Measurements from ENCODE around the gene PITPNM3.
A peak's percentile ranks its signal among the peaks of the same experiment; 100 is the strongest.

Gene PITPNM3

DNA sequence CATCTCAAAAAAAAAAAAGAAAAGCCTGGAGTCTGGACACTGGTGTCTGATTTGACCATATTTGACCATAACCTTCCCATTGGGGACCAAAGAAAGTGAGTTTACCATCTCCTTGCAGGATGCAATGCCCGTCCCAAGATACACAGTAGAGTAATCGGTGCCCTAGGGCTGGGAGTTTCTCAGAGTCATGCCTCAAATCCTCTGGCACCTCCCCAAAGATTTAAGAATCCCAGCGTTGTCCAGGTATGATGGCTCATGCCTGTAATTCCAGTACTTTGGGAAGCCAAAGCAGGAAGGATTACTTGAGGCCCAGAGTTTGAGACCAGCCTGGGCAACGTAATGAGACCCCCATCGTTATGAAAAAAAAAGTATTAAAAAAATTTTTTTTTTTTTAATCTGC, 5.0 kb downstream of the PITPNM3 start:
- no peak for DNase-seq

GRCh38 chr17:6549384-6550036, 6.8 kb downstream of the PITPNM3 start:
- no peak for DNase-seq

GRCh38 chr17:6548578-6549330, 7.6 kb downstream of the PITPNM3 start:
- no peak for DNase-seq

- DNase-seq, result peak; percentile 51
These were observed 8.3 kb downstream of the PITPNM3 start for GRCh38 chr17:6548034-6548433.

- no peak for DNase-seq
These were observed 9.0 kb downstream of the PITPNM3 start for GRCh38 chr17:6547336-6547735.

DNA sequence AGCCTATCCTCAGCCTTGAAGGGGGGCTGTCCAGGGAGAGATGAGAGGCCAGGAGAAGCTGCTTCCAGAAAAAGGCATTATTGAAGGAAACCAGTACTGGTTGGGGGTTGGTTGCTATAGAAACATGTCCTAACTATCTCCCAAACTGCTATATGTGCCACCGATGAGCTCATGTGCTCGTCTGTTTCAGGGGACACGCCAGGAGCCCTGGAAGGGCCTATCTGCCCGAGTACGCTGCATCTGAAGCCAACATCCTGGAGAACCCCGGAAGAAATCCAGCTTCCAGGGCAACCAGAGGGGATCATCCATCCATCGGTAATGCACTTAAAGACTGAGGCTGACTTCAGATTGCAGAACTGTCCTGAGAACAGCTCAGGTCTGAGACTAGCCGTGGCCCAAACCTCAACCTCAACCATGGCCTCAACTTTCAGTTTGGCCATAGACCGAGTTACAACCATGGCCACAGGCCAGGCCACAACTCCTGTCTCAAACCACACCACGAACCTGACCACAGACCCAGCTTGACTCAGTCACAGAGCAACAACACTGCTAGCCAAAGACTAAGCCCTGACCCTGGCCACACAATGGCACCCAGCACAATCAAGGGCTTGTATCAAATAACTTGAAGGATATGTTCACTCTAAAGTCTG, 10.2 kb downstream of the PITPNM3 start:
- DNase-seq, result no peak

DNA sequence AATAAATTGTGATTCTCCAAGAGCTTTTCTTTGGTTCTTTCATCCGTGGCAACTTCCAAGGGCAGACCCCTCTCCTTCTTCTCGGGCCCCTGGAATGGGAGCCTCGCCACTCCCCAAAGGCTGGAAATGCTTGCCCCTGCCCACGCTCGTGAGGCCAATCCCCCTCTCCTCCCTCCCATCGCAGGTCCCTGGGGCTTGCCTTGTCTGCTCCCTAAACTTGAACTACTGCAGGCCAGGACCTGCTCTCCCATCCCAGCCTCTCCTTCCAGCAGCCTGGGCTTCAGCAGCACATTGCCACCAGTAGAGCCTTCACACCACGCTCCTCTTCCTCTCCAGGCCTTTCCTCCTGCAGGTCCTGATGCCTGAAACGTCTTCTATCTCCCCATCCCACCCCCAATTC, 11.1 kb downstream of the PITPNM3 start:
- no peak for DNase-seq

DNA sequence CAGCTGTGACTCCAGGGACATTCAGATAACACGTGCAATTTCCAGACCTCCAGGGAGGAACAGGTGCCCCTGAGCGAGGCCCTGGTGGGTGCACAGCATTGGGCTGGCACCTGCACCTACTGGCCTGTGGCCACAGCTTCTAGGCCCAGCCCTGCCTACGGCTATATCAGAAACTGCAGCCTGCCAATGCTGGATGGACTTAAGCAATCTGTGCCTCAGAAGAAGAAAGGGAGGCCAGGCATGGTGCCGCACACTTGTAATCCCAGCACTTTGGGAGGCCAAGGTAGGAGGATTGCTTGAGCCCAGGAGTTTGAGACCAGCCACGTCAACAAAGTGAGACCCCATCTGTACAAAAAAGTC, 12.4 kb downstream of the PITPNM3 start:
- no peak for DNase-seq

- DNase-seq, result no peak
These were observed 13.0 kb downstream of the PITPNM3 start for GRCh38 chr17:6543079-6544010.

DNA sequence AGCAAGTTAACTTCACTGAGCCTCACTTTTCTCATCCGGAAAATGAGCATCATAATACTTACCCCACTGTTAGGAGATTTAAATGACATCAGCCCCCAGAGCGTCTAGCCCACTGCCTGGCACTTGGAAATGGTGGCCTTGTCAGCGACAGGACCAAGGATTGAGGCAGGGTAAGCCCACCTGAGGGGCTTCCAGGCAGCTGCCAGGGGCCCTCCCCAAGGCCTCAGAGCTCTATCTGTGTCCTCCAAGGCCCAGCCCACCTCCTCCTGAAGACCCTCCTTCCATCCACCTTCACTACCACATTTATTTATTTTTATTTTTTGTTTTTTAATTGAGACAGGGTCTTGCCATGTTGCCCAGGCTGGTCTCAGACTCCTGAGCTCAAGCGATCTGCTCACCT, 13.8 kb downstream of the PITPNM3 start:
- DNase-seq, result no peak

GRCh38 chr17:6541886-6542285, 14.5 kb downstream of the PITPNM3 start:
- DNase-seq, result no peak

DNA sequence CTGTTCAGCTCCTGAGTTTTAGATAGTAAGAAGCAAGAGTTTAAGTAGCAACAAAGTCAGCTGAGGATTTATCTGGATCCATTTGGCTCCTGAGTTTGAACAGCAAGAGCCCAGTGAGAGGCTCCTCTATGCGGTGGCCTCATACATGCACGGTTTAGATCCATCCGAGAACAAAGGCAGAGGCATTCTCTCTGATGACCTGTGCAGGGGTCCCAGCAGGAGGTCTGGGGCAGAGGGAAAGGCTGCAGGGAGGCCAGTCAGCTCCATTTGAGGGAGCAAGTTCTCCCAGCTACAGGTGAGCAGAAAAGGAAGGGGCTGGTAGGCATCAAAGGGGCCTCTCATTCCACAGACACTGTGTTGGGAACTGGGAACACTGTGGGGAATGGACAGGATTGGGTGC, 16.5 kb downstream of the PITPNM3 start:
- no peak for DNase-seq

DNA sequence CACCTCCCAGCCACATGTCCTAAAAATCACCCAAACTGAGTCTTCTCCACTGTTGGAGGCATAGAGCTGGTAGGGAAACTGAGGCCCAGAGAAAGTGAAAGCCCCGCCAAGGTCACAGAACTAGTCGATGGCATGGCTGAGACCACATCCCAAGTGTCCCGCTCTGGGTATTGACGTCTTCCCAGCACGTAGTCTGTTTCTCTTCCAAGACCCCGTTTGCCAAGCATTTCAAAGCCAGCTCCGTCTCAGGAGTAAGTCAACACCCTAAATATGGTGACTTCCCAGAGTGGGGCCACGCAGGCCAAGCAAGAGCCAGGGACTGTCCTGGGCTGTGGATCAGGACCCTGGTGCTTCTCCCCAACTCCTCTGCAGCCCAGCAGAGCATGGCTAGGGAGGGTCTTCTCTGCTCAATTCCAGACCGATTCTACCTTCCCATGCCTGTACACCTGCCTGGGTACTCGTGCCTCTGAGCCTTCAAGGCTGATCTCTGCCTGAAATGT, 19.7 kb downstream of the PITPNM3 start:
- no peak for DNase-seq

- DNase-seq, result no peak
These were observed 20.3 kb downstream of the PITPNM3 start for GRCh38 chr17:6536053-6536452.

GRCh38 chr17:6534846-6535514, 21.4 kb downstream of the PITPNM3 start:
- DNase-seq, result no peak

DNA sequence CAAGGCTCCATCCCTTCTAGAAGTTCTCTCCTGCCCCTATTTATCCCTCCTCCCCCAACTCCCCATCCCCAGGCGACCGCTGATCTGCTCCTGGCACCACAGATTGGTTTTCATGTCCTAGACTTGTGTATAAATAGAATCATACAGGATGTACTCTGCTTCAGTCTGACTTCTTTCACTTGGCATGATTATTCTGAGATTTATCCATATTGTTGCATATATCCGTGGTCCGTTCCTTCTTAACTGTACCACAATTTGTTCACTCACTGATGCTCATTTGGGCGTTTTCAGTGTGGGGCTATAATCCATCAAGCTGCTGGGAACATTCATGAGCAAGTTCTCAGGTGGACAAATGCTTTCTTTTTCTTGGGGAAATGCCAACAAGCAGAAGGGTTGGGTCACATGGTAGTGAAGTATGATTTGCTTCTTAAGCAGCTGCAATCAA, 23.9 kb downstream of the PITPNM3 start:
- no peak for DNase-seq

GRCh38 chr17:6531575-6531974, 24.8 kb downstream of the PITPNM3 start:
- no peak for DNase-seq

DNA sequence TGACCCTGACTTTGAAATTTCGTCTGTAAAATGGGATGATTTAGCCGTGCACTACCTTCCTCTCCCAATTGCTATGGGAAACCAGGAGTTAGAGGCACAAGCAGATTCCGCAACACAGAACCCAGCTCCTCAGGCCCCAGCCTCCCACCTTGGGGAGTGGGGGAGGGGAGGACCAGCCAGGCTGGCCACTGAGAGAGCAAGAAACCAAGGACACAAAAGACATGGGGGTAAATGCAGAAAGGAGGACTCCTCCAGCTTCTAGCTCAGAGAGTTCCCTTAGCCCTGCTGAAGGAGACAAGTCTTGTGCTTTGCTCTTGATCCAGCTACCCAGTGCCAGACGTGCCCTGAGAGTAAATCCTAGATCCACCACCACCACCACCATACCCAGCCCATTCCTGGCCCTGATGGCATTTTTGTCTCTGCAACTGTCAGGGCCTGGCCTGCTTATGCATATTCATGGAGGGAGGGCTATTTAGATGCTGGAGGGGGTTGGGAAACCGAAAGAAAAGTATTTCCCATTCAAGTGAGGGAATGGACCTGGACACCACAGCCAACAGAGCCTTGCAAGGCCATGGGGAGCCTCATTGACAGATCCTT, 25.9 kb downstream of the PITPNM3 start:
- DNase-seq, result no peak

GRCh38 chr17:6528557-6528956, 27.8 kb downstream of the PITPNM3 start:
- no peak for DNase-seq

- no peak for DNase-seq
These were observed 29.8 kb downstream of the PITPNM3 start for GRCh38 chr17:6526362-6527152.

DNA sequence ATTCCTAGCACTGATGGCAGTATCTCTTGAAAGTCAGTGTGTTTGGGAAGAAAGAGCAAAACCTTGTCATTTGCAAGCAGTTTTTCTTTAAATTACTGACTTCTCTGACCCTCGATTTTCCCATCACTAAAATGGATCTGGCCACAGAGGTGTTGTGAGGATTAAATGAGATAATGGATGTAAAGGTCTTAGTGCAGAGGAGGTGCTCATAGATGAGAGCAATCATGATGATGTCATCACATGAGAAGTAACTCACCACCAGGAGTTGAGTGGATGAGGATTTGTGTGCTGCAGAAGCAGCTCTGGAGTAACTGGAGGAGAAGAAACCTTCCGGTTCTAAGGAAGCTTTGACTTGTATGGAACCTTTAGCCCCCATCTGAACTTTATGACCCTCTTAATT, 30.6 kb downstream of the PITPNM3 start:
- no peak for DNase-seq

Measured in NCI-H446 treated with DMSO at 0.1 percent for 48 hours (cell line).